ENCODE data around the gene PLPPR3.

The PLPPR3 gene

DNA sequence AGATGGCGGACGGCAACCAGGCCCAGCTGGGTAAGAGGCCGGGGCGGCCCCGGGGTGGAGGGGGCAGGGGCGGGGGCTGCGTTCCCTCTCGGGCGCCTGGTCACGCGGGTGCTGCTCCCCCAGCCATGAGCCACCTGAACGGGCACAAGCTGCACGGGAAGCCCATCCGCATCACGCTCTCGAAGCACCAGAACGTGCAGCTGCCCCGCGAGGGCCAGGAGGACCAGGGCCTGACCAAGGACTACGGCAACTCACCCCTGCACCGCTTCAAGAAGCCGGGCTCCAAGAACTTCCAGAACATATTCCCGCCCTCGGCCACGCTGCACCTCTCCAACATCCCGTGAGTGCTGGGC lies 13.4 kb downstream of the PLPPR3 start:
- no peak for DNase-seq (ENCODE audit: low read depth)

DNA sequence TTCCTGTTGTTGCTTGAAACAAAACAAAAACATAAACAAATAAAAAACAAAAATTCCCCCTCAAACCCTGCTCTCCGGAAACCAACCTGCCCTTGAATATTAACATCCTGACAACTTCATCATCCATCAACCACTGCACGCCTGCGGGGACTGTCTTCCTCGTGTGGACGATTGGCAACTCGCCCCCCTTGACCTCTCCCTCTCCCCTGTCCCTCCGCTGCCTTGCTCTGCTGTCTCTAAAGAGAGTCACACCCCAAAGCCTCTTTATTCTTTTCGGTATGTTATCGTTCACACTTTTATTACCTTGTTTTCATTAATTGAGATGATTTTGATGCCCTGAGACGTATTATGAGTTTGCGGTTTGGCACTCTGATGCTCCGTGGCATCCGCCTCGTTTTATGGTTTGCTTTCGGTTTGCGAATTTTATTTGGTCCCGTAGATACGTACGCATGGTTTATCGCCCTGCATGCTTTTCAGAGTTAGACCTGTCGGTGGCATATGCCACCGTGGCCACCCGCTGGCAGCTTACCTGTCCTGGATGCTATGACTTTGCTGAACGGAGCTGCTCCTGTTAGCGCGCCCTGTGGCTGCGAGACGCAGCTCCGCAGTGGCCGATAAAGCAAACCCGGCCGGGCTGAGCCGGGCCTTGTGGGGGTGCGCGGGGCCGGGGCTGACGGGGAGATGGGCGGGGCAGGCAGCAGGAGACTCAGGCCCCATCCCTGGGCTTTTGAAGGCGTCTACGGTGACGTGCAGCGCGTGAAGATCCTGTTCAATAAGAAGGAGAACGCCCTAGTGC lies 13.9 kb downstream of the PLPPR3 start:
- DNase-seq (ENCODE audit: low read depth): no peak

DNA sequence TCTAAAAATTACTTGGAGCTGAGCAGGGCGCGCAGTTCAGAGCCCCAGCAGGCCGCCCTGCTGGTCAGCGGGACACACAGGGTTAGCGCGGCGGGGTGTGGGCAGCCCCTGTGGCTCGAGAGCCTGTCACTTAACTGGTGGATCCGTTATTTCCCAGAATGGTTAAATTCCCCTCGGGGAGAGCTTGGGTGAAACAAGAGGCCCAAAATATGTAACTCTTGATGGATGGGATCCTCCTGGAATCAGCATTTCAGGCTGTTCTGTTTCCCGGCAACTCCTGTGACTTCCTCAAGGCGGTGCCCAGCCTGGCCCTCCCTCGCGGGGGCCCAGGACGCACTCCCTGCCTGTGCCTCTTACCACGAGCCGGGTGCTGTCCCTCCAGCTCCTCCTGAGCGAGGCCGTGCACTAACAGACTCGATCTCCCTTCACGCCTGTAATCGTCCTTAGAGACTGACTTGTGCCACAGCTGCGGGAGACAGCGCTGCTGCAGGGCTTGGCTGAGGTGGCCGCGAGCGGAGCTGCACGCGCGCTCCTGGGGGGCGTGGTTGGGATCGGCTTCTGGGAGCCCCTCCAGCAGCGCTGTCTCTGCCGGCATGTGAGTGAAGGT lies 14.8 kb downstream of the PLPPR3 start:
- no peak for DNase-seq (ENCODE audit: low read depth)

DNA sequence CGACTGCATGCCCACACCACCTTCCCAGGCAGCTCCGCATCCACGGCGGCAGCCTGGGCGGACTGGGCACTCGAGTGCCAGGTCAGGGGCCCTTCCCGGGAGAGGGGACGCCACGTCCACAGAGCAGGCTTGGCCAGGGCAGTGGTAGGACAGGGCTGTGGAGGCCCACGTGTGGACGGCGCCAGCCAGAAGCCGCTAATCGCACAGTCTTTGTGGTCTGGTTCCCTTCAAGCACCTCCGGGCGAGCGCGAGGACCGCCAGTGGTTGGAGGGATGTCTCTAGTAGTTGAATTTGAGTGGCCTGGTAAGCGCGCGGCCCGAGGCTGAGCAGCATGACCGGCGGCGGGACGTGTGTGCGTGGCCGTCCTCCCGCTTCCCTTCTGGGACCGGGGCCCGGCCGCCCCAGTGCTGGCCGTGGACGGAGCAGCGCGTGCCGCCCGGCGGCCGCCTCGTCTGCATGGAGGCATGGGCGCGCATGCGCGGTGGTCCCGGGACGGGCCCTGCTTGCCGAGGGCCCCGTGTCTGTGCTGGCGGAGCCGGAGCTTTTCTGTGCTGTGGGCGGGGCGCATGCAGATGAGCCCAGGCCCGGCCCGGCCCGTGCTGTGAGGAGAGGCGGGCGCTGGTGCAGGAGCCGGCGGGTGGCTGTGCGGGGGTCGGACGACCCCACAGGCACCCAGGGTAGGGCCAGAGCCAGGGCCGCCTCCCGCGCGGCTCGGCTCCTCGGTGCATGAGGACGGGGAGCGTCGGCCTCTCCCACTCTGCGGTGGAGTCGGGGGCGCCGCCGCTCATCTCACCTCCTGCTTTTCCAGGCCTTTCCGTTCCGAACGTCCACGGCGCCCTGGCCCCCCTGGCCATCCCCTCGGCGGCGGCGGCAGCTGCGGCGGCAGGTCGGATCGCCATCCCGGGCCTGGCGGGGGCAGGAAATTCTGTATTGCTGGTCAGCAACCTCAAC lies 15.9 kb downstream of the PLPPR3 start:
- DNase-seq (ENCODE audit: low read depth): no peak

DNA sequence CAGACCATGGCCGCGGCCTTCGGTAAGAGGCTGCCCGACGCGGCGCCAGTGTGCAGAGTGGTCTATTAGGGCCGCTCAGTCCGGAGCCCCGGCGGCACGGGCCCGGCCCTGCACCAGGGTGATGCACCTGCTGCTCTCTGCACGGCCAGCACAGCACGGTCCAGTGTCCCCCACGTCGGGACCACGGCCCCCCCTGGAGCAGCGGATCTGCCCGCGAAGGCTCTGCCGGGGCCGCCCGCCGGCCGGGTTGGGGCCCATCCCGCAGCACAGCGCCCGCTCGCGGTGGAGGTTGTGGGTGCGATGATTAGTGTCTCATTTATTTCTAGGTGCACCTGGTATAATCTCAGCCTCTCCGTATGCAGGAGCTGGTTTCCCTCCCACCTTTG lies 16.6 kb downstream of the PLPPR3 start:
- no peak for DNase-seq (ENCODE audit: low read depth)

DNA sequence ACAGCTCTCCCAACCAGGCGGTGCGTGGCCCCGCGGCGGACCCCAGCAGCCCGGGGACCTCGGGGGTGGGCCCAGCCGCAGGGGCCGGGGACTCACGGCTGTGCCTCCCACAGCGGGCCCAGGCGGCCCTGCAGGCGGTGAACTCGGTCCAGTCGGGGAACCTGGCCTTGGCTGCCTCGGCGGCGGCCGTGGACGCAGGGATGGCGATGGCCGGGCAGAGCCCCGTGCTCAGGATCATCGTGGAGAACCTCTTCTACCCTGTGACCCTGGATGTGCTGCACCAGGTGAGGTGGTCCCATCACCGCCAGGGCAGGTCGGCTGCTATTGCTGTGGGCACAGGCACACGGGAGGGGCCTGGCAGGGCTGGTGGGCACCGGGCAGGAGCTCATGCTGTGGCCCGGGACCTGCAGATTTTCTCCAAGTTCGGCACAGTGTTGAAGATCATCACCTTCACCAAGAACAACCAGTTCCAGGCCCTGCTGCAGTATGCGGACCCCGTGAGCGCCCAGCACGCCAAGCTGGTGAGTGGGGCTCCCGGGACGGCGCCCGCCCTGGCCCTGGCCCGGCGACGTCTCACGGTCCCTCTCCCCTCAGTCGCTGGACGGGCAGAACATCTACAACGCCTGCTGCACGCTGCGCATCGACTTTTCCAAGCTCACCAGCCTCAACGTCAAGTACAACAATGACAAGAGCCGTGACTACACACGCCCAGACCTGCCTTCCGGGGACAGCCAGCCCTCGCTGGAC lies 17.2 kb downstream of the PLPPR3 start:
- no peak for DNase-seq (ENCODE audit: low read depth)

DNA sequence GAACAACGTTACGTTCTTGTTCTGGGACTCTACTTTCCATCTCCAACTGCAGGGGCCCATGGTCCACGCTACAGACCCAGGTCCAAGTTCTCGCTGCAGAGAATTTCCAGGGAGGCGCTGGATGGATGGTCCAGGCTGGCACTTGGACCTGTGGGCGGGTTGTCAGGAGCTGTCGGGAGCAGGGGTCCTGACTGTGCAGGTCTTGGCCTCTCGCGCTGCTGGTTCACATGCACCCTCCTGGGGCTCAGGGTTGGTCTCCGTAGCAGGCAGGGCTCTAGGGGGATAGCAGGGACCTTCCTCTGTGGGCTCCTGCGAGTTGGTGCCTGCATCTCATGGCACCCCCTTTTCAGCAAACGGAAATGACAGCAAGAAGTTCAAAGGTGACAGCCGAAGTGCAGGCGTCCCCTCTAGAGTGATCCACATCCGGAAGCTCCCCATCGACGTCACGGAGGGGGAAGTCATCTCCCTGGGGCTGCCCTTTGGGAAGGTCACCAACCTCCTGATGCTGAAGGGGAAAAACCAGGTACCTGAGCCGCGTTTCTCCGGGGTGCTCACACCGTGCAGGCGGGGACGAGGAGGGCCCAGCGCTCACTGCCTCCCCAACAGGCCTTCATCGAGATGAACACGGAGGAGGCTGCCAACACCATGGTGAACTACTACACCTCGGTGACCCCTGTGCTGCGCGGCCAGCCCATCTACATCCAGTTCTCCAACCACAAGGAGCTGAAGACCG lies 17.9 kb downstream of the PLPPR3 start:
- no peak for DNase-seq (ENCODE audit: low read depth)

DNA sequence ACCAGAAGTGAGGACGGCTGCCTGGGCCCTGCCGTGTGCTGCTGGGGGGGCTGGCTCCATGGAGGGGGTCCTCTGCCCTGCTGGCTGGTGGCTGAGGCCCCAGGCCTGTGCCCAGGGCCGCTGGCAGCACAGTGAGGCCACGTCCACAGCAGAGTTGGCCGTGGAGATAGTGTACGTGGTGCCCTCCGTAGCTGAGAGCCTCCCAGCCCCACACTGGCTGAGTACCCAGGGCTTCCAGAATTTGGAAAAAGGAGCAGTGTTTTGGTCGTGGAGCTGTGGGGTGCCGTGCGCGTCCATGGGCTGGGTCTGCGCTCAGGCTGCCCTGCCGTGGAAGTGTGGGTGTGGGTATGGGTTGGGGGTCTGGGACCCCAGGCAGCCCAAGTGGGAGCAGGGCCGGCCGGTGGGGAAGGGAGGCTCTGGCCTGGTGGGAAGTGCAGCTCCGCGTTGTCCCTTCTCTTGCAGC lies 18.6 kb downstream of the PLPPR3 start:
- DNase-seq (ENCODE audit: low read depth): no peak

DNA sequence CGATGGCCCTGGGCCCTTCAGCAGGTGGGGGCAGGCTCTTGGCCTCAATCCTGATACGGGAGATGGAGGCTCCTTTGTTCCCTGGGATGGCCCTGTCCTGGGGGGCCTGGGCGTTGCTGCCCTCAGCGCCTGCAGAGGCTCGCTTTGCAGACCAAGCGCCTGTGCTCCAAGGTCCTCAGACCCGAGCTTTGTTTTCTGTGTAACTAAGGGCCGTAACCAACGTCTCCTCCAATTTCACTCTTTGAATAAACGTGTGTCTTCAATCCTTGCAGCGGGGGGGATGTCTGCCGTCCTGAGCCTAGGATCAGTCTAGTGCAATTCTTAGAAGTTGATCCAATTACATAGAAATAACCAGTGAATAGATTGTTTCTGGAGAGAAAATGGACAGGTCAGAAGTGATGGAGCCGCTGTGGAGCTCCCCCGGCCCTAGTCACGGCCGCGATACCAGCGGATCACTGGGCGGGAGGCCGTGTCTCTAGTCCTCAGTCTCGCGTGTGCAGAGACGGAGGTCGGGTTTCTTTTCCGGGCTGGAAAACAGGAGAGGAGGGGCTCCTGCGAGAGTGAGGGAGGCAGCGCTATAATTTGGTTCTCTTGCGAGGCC lies 19.2 kb downstream of the PLPPR3 start:
- no peak for DNase-seq (ENCODE audit: low read depth)

DNA sequence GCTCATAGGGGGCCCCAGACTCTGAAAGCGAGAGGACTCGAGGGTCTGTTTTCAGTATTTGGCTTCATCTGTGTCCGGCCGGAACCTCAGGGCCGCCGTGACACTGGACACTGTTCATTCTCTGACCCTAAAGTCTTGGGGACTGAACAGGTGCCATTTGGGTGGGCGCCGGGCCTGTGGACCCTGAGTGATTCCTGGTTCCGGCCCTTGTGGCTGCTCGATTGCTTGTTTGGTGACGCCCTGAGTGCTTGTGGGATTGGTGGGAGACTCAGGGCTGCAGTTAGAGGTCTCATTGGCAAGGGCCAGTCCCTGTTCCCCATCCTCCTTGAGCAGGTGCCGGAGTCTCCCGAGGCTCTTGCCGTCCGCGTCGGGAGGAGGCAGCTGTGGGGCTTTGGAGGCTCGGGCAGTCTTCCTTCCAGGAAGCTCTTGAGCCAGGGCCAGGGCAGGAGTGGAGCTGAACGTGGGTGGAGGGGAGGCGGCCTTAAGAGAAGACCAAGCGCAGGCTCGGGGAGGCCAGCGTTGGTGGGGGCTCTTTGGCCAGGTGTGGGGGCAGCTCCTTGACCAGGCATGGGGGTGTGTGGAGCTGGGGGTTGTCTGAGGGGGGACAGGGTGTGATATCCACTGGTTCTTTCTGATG lies 19.8 kb downstream of the PLPPR3 start:
- no peak for DNase-seq (ENCODE audit: low read depth)

DNA sequence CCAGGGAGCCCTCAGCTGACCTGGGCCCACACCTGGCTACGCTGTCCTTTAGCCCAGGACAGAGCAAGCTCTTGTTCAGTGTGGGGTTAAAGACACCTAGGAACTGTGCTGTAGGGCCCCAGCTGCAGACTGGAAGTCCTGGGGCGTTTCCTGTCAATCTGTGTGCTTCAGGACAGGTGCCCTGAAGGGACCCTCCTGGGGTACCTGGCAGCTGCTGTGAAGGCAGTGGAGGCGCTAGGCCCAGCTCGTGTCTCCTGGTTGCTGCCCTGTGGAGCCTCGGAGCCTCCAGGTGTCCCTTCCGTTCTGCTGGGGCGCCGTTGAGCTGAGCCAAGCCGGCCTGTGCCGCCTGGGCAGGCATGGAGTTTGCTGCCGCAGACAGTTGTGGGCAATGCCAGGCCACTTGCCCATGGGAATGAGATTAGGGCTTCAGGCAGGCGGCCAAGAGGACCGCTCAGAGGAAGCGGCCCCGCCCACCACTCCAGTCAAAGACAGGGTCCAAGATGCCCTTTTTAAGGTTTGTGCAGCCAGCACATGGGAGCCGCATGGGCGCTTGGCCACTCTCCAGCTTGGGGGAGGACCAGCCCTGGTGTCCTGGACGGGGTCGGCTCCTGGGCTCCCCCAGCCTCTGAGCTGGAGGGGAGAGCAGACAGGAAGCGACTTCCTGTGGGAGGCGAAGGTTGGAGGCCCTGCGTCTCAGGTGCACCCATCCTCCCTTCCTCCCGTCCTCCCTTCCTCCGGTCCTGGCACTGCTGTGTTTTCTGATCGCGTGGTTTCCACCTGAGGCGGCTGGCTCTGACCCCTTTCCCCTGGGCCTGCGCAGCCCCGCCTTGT lies 20.5 kb downstream of the PLPPR3 start:
- DNase-seq (ENCODE audit: low read depth): no peak

DNA sequence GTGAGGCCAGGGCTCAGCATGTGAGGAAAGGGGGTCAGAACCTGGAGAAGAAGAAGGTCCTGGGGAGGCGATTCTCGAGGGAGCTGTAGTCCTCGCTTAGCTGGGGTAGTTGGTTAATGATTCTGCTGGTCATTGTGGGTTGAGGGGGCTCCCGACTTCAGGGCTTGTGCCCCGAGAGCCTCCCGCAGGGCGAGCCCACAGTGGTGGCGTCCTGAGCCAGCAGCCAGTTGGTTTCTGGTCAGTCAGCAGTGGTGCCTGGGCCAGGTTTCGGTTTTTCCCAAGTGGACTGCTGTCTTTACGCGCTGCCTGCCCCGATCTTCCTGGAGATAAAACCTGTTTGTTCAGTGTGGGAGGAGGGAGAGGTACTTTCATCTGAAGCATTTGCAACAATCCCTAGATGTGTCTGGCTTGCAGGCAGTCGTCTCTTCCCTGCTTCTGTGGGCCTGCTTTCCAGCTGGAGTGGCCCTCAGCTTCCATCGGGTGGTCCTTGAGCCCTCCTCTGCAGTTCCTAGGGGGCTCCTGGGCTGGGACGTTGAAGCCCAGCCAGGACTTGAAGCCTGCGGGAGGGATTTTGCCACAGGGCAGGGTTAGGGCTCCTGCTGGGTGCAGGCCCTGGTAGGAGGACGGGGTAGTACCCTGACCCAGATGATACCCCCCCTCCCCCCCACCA lies 21.3 kb downstream of the PLPPR3 start:
- no peak for DNase-seq (ENCODE audit: low read depth)

DNA sequence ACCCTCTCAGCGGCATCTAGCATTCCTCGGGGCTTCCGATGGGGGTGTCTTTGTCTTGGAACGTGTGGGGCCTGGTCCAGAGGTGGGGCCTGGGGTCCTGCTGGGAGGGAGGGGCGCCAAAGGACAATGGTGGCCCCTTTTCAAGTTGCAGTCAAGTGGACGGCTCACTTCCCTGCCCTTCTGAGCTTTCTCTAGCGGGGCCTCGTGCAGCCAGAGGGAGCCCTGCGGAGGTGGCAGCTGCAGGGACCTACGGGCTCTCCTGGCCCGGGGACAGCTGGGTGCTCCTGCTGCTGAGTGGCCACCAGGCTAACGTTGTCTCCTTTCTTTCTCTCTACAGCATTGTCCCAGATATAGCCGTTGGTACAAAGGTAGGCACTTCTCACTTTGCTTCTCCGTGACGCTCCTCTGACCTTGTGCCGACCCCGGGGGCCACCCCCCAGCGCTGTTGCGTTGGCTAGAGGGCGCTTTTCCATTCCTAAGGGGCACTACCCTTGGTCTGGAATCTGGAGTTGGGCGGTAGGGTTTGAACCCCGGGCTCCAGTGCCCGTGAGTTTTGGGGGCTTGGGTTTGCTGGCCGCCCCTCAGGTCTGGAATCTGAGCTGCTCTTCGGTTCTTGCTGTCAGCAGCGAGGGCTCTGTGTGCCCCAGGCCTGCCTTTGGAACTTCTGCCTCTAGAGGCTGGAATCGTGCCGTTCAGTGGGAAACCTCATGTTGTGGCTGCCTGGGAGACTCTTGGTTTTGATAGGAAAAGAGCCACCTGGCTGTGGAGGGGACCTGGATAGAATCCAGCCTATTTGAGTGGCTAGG lies 22.5 kb downstream of the PLPPR3 start:
- no peak for DNase-seq (ENCODE audit: low read depth)

DNA sequence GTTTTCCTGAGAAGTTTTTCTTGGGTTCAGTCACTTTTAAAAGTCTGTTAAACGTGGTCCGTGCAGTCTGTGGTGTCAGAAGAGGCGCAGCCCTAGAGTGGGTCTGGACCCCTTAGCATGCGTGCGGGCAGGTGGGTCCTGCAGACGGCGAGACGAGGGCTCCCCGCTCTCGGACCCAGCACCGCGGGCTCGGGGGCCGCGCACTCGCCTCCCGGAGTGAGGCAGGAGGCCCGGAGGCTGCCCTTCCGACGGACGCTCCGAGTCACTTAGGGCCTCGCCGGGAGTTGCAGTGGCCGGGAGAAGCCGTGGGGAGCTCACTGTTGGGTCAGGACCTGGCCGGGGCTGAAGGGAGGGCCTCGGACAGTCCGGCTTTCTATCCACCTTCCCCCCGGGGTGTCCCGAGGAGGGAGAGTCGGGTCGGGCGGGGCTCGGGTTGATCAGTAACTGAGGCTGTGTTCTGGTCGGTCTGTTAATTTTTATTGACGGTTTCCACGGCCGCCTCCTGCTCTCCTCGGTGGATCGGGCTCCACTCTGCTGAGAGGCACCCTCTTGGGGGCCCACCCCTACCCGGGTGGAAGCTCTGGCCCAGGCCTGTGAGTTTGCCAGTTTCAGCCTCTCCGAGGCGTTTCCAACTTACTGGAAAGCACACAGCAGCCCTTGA lies 23.2 kb downstream of the PLPPR3 start:
- DNase-seq (ENCODE audit: low read depth): no peak

DNA sequence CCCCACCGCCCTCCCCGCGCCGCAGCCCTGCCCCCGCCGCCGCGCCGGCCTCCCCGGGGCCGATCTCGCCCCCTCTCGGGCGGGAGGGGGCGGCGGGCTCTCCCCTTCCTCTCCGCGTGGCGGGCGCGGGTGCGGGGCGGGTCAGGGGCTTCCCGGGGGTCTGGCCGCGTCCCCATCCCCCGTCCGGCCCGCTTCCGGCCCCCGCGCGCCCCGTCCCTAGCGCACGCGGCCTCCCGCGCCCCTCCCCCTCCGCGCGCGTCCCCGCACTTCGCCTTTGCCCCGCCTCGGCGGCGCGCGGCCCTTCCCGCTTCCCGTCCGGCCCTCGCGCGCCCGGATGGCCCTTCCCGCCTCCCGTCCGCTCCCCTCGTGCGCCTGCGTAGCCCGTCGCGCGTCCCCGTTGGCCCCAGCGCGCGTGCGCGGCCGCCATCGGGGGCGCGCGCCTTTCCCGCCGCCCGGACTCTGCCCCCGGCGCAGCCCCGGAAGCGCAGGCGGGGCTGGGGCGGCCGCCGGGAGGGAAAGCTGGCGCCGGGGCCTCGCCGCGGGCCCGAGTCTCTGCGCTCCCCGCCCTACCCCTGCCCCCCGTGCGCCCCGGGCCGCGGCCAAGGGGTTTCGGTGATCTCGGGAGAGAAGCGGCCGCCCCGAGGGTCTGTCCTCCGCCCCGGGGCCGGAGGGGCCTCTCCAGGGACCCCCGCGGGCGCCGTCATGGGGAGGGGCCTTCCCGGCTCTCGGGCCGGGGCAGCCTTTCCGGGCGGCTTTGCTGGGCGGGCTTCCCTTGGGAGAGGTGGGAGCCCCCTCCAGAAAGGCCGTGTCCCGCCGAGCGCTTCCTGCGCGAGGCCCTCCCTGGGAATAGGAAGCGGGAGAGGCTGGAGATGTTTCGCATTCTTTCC lies 24.0 kb downstream of the PLPPR3 start:
- peak; percentile 75 for DNase-seq (ENCODE audit: low read depth)

DNA sequence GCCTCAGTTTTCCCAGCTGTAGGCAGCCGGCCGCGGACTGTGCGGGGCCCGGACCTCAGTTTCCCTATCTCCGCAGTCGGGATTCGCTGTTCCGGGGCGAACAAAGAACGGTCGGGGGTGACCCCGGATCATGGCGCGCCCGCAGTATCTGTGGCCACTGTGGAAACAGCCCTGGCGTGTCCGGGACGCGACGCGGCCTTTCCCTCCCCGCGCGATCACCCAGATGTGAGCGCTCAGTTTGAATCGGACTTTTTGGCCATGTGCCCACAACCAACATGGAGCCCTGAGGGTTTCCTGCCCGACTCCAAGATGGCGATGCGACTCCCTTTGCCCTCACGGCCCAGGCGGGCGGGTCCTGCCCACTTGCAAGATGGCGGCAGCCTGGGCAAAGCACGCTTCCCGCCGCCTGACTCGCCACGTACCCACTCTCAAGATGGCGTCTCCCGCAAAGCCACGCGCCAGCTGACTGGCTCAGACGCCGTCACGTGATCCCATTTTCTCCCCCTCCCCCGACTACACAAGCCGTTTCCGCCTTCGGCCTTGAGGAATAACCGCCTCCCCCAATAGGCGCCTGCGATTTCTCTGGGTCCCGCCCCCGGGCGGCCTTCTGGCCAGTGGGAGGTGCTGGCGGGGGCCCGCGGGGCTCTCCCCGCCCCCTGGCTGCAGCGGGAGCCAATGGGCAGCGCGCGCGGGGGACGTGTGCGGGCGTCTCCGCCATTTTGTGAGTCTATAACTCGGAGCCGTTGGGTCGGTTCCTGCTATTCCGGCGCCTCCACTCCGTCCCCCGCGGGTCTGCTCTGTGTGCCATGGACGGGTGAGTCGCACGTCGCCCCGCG lies 24.8 kb downstream of the PLPPR3 start, which contains the start of gene PTBP1:
Gene PTBP1, plus strand, starts transcription at position 761 of the 836 bp plus-strand sequence. Its CDS starts 46 bp downstream, at position 807.
- peak; percentile 100 for DNase-seq (ENCODE audit: low read depth)
